ENCODE measurements around the gene VAMP2. TPM values are rescaled to one million over a fixed set of nuclear protein-coding genes. Genes with fewer than 3 reads are reported as not detected.

Gene VAMP2
- total and polyA plus RNA-seq, 10 of the 15 experiments (the other 5 are each of a cell fraction or from before 2014, with no cell fraction given) = 3.0 to 35.2 (median 25.0) TPM

DNA sequence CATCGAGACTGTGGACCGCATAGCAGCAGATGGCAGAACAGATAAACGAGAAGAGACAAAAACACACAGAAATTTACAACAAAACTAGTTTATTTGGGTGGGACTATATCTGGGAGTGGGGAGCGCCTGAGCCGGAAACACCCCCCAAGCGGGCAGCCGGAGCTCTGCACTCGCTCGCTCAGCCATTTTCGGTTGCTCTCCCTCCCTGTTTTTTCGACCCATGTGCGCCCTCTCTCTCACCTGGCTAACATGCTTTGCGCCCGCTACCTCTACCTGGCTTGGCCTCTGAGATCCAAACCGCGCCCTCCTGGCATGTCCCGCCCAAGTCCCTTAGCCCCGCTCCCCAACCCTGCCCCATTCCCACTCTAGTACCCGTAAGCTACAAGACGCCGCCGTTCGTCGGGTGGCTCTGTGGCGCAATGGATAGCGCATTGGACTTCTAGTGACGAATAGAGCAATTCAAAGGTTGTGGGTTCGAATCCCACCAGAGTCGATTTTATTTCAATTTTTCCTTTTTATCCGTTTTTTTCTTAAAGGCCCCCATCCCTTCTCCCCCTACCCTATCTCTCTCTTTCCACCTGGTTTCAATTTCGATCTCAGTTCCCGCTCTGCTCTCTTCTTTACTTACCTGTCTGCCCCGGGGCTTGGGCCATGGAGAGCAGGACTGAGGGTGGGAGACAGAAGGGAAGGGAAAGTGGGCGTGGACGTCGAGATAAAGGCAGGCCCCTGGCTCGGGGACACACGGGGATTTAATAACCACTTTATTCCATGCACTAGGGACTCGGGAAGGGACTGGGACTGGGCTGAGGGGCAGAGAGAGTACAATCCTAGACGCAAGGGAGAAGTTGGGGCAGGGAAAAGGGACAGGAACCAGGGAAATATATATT is 42.0 kb downstream of the VAMP2 start (continued):
- no peak for TF ChIP-seq NKRF (conservative IDR thresholded peaks at IDR 0.05)
- no peak for TF ChIP-seq RFX5 (IDR thresholded peaks at IDR 0.05; ENCODE audit: low read depth, low read length)
- no peak; the same call in 1 of the 2 replicates for TF ChIP-seq ATF7 (IDR thresholded peaks at IDR 0.05; ENCODE audit: low read depth)
- no peak for TF ChIP-seq KDM1A (IDR thresholded peaks at IDR 0.05; ENCODE audit: borderline replicate concordance)
- TF ChIP-seq, protein P1, sequence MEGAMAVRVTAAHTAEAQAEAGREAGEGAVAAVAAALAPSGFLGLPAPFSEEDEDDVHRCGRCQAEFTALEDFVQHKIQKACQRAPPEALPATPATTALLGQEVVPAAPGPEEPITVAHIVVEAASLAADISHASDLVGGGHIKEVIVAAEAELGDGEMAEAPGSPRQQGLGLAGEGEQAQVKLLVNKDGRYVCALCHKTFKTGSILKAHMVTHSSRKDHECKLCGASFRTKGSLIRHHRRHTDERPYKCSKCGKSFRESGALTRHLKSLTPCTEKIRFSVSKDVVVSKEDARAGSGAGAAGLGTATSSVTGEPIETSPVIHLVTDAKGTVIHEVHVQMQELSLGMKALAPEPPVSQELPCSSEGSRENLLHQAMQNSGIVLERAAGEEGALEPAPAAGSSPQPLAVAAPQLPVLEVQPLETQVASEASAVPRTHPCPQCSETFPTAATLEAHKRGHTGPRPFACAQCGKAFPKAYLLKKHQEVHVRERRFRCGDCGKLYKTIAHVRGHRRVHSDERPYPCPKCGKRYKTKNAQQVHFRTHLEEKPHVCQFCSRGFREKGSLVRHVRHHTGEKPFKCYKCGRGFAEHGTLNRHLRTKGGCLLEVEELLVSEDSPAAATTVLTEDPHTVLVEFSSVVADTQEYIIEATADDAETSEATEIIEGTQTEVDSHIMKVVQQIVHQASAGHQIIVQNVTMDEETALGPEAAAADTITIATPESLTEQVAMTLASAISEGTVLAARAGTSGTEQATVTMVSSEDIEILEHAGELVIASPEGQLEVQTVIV (IDR thresholded peaks at IDR 0.05; ENCODE audit: borderline replicate concordance, partially characterized antibody) = no peak
- no peak; the same call in 1 of the 2 replicates for TF ChIP-seq POLR2AphosphoS5 (IDR thresholded peaks at IDR 0.05; ENCODE audit: low read length)
- TF ChIP-seq FOS (IDR thresholded peaks at IDR 0.05; ENCODE audit: borderline replicate concordance, extremely low read depth, insufficient read length) = no peak
- TF ChIP-seq RUNX3 (IDR thresholded peaks at IDR 0.05; ENCODE audit: low read length) = peak; percentile 36; the same call in 1 of the 2 replicates
- TF ChIP-seq MEF2B (IDR thresholded peaks at IDR 0.05; ENCODE audit: partially characterized antibody, poor library complexity, severe bottlenecking) = no peak
- no peak for TF ChIP-seq IRF4 (IDR thresholded peaks at IDR 0.05; ENCODE audit: low read depth, low read length)
- no peak; the same call in 1 of the 2 replicates for TF ChIP-seq MTA2 (IDR thresholded peaks at IDR 0.05; ENCODE audit: low read depth)
- TF ChIP-seq WRNIP1 (IDR thresholded peaks at IDR 0.05; ENCODE audit: borderline replicate concordance, low read depth, low read length) = no peak
- no peak for TF ChIP-seq SP1 (IDR thresholded peaks at IDR 0.05; ENCODE audit: low read depth, low read length)
- no peak for TF ChIP-seq IKZF2 (IDR thresholded peaks at IDR 0.05)
- TF ChIP-seq SMAD1 (IDR thresholded peaks at IDR 0.05; ENCODE audit: low read depth, partially characterized antibody) = no peak
- TF ChIP-seq TARDBP (IDR thresholded peaks at IDR 0.05; ENCODE audit: borderline replicate concordance) = peak; percentile 95
- TF ChIP-seq EED (IDR thresholded peaks at IDR 0.05; ENCODE audit: low read depth) = peak; percentile 25
- TF ChIP-seq NBN (IDR thresholded peaks at IDR 0.05) = peak; percentile 55; the same call in 1 of the 2 replicates
- TF ChIP-seq, protein P2, sequence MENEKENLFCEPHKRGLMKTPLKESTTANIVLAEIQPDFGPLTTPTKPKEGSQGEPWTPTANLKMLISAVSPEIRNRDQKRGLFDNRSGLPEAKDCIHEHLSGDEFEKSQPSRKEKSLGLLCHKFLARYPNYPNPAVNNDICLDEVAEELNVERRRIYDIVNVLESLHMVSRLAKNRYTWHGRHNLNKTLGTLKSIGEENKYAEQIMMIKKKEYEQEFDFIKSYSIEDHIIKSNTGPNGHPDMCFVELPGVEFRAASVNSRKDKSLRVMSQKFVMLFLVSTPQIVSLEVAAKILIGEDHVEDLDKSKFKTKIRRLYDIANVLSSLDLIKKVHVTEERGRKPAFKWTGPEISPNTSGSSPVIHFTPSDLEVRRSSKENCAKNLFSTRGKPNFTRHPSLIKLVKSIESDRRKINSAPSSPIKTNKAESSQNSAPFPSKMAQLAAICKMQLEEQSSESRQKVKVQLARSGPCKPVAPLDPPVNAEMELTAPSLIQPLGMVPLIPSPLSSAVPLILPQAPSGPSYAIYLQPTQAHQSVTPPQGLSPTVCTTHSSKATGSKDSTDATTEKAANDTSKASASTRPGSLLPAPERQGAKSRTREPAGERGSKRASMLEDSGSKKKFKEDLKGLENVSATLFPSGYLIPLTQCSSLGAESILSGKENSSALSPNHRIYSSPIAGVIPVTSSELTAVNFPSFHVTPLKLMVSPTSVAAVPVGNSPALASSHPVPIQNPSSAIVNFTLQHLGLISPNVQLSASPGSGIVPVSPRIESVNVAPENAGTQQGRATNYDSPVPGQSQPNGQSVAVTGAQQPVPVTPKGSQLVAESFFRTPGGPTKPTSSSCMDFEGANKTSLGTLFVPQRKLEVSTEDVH (IDR thresholded peaks at IDR 0.05; ENCODE audit: low read depth, partially characterized antibody) = no peak
- TF ChIP-seq ATF2 (IDR thresholded peaks at IDR 0.05; ENCODE audit: low read length) = no peak

Data from GM12878 (cell line).